ENCODE measurements around the gene VSIG10. TPM values are rescaled to one million over a fixed set of nuclear protein-coding genes. Genes with fewer than 3 reads are reported as not detected.
A peak's percentile ranks its signal among the peaks of the same experiment; 100 is the strongest.

Gene VSIG10
- total and polyA plus RNA-seq, 7 donors: 4.8 to 13.9 (median 10.7) TPM

GRCh38 chr12:118120579-118121363 lies 17.0 kb upstream of the VSIG10 start:
- Histone ChIP-seq H3K36me3 (ENCODE audit: insufficient read depth in 1 of 2, low read depth in 1 of 2) (peaks cover 0 to 2% of the 10 kb centered on the region in 2 donors), H3K9me3 (no peaks in the 10 kb centered on the region), H3K4me3 (no peak overlapping the region), H3K27me3 (ENCODE audit: insufficient read depth in 3 of 3, low read length in 2 of 3) (no peaks in the 10 kb centered on the region), H3K4me1 (peaks cover 10% of the 10 kb centered on the region), H3K27ac (peak overlapping the region; percentile 58)
- 26 to 36% (median 30%) methylated on average over 8 of the region's 8 CpGs for WGBS, 3 donors
- peak; percentile 71 for TF ChIP-seq CTCF (IDR thresholded peaks at IDR 0.05)
- DNase-seq: peak; percentile 73 to 85
- intact Hi-C loops (cut with DNase I): loop anchor here (2.0 to 10.0 kb wide), 2 partner anchors 250 to 254 kb away; partner anchors contain the start of genes SUDS3 (in 1 of the 2) and TAOK3 (in 1 of the 2)
- peak; percentile 74 to 93 (median 85) for ATAC-seq

GRCh38 chr12:118119449-118119879 lies 15.7 kb upstream of the VSIG10 start:
- Histone ChIP-seq H3K4me1 (peaks cover 10% of the 10 kb centered on the region), H3K9me3 (no peaks in the 10 kb centered on the region), H3K4me3 (no peak overlapping the region), H3K27me3 (ENCODE audit: insufficient read depth in 3 of 3, low read length in 2 of 3) (no peaks in the 10 kb centered on the region), H3K27ac (no peak overlapping the region), H3K36me3 (ENCODE audit: insufficient read depth in 1 of 2, low read depth in 1 of 2) (peaks cover 0 to 2% of the 10 kb centered on the region in 2 donors)
- DNase-seq (no peak), ATAC-seq (no peak)
- TF ChIP-seq CTCF (IDR thresholded peaks at IDR 0.05): no peak
- intact Hi-C loops (cut with DNase I): no loop called here
- 83 to 86% (median 85%) methylated on average over 10 of the region's 10 CpGs for WGBS, 3 donors

DNA sequence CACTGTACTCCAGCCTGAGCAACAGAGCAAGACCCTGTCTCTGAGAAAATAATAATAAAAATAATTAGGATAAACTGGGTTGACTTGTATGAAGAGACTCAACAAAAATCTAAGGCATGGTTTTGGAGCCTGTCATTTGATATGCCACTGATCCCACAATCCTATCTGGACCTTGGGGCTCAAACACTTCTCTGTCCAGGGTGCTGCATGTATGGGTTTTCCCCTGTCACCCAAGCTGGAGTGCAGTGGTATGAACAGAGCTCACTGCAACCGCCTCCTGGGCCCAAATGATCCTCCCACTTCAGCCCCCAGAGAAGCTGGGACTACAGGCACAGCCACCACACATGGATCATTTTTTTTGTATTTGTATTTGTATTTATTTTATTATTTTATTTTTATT lies 5.3 kb upstream of the VSIG10 start:
- no peak for DNase-seq
- TF ChIP-seq CTCF (IDR thresholded peaks at IDR 0.05): no peak
- ATAC-seq: no peak
- no peaks in the 10 kb centered on the region for H3K4me1 ChIP-seq
- no peak overlapping the region for H3K4me3 ChIP-seq
- H3K27me3 ChIP-seq (ENCODE audit: insufficient read depth in 3 of 3, low read length in 2 of 3): no peaks in the 10 kb centered on the region
- no peak overlapping the region for H3K27ac ChIP-seq
- no peaks in the 10 kb centered on the region for H3K36me3 ChIP-seq (ENCODE audit: insufficient read depth in 1 of 2, low read depth in 1 of 2)
- WGBS, 3 donors: 76 to 89% (median 80%) methylated on average over 1 of the region's 1 CpG
- intact Hi-C loops (cut with DNase I): no loop called here
- no peaks in the 10 kb centered on the region for H3K9me3 ChIP-seq

- no peak overlapping the region for H3K27ac ChIP-seq
- peaks cover 2% of the 10 kb centered on the region for H3K4me1 ChIP-seq
- H3K27me3 ChIP-seq (ENCODE audit: insufficient read depth in 3 of 3, low read length in 2 of 3): no peaks in the 10 kb centered on the region
- DNase-seq (no peak), ATAC-seq (no peak)
- no peak overlapping the region for H3K4me3 ChIP-seq
- WGBS, 3 donors: 85 to 96% (median 89%) methylated on average over 8 of the region's 8 CpGs
- H3K36me3 ChIP-seq (ENCODE audit: insufficient read depth in 1 of 2, low read depth in 1 of 2): no peaks in the 10 kb centered on the region
- no peaks in the 10 kb centered on the region for H3K9me3 ChIP-seq
- no peak for TF ChIP-seq CTCF (IDR thresholded peaks at IDR 0.05)
- intact Hi-C loops (cut with DNase I): no loop called here
Observed at GRCh38 chr12:118107694-118108093, 3.9 kb upstream of the VSIG10 start.

Measured in psoas muscle (tissue), 8 donors.